ENCODE measurements around the gene GTPBP6. TPM values are rescaled to one million over a fixed set of nuclear protein-coding genes. Genes with fewer than 3 reads are reported as not detected.
"Not testable (repeated sequence)": the region's sequence is repeated elsewhere in the genome, so short reads cannot be mapped to it uniquely, and the experiment has no call there.

The GTPBP6 gene
- total RNA-seq, 4 donors from 2014 or later, result 30.6 to 60.2 (median 36.0) TPM

GRCh38 chrX:283115-283845, 35.3 kb downstream of the GTPBP6 start:
- DNase-seq, result peak; percentile 92
- in situ Hi-C loops (cut with MboI; ENCODE audit: low pct_ligation_motif_present in 1 of 4, low pct_unique_long_range_greater_than_20kb in 1 of 4, low sequenced_read_pairs in 3 of 4) (no loop called here), intact Hi-C loops (cut with DNase I; ENCODE audit: low total_unique reads) (no loop called here)
- no peak for TF ChIP-seq POLR2A (IDR thresholded peaks at IDR 0.05)
- TF ChIP-seq POLR2AphosphoS5 (IDR thresholded peaks at IDR 0.05), result no peak
- no peak for TF ChIP-seq CTCF (IDR thresholded peaks at IDR 0.05)
- no peak for TF ChIP-seq EP300 (IDR thresholded peaks at IDR 0.05; ENCODE audit: low read depth)
- H3K9me3 ChIP-seq, result no peaks in the 10 kb centered on the region
- no peaks in the 10 kb centered on the region for H3K27me3 ChIP-seq
- WGBS, 2 donors (ENCODE audit: low coverage in 1 of 2), result 1% methylated on average over 19 to 33 of the region's 45 CpGs
- peaks cover 0 to under 1% (median 0%) of the 10 kb centered on the region in 4 donors for H3K36me3 ChIP-seq
- peak overlapping the region; percentile 25 to 60 (median 44) for H3K4me3 ChIP-seq
- peak overlapping the region; percentile 70 to 81 (median 78) for H3K27ac ChIP-seq
- H3K4me1 ChIP-seq, result peaks cover 0 to 23% (median 5%) of the 10 kb centered on the region in 4 donors

- peaks cover 0 to 23% (median 5%) of the 10 kb centered on the region in 4 donors for H3K4me1 ChIP-seq
- DNase-seq; in situ Hi-C loops (cut with MboI; ENCODE audit: low pct_ligation_motif_present in 1 of 4, low pct_unique_long_range_greater_than_20kb in 1 of 4, low sequenced_read_pairs in 3 of 4); H3K36me3 ChIP-seq; H3K9me3 ChIP-seq; intact Hi-C loops (cut with DNase I; ENCODE audit: low total_unique reads); H3K27me3 ChIP-seq: not testable (repeated sequence)
- peak overlapping the region in 2 of 4 donors; percentile 18 to 41 for H3K4me3 ChIP-seq
- peak overlapping the region; percentile 58 to 65 (median 60) for H3K27ac ChIP-seq
- 55 to 81% methylated on average over 10 to 21 of the region's 21 CpGs for whole genome bisulfite sequencing, 2 donors (ENCODE audit: low coverage in 1 of 2)
Measured at GRCh38 chrX:282000-282681, 36.5 kb downstream of the GTPBP6 start.

GRCh38 chrX:281166-281999, 37.2 kb downstream of the GTPBP6 start, which contains the start of gene PLCXD1:
Gene PLCXD1, plus strand, starts transcription at chrX:281381. Its CDS starts 2,807 bp downstream, at chrX:284188.
- H3K4me3 ChIP-seq, result peak within 1 kb of the TSS in 2 of 4 donors; percentile 18 to 41
- no peaks in the 10 kb centered on the region for H3K9me3 ChIP-seq
- DNase-seq, result no peak
- no peaks in the 10 kb centered on the region for H3K36me3 ChIP-seq
- H3K27me3 ChIP-seq, result no peaks in the 10 kb centered on the region
- H3K4me1 ChIP-seq, result peaks cover 1 to 30% (median 9%) of the 10 kb centered on the region in 4 donors
- in situ Hi-C loops (cut with MboI; ENCODE audit: low pct_ligation_motif_present in 1 of 4, low pct_unique_long_range_greater_than_20kb in 1 of 4, low sequenced_read_pairs in 3 of 4), result no loop called here
- H3K27ac ChIP-seq, result peak within 1 kb of the TSS; percentile 58 to 65 (median 60)
- intact Hi-C loops (cut with DNase I; ENCODE audit: low total_unique reads), result no loop called here
- WGBS, 2 donors (ENCODE audit: low coverage in 1 of 2), result 33 to 42% methylated on average over 3 to 25 of the region's 25 CpGs
- no peak for TF ChIP-seq POLR2AphosphoS5 (IDR thresholded peaks at IDR 0.05)

GRCh38 chrX:280722-281121, 37.9 kb downstream of the GTPBP6 start:
- peak overlapping the region in 2 of 4 donors; percentile 58 to 59 for H3K27ac ChIP-seq
- H3K27me3 ChIP-seq; in situ Hi-C loops (cut with MboI; ENCODE audit: low pct_ligation_motif_present in 1 of 4, low pct_unique_long_range_greater_than_20kb in 1 of 4, low sequenced_read_pairs in 3 of 4); DNase-seq; intact Hi-C loops (cut with DNase I; ENCODE audit: low total_unique reads); H3K9me3 ChIP-seq; H3K36me3 ChIP-seq: not testable (repeated sequence)
- peak overlapping the region in 2 of 4 donors; percentile 18 to 41 for H3K4me3 ChIP-seq
- no CpG with 5 or more reads among the region's 24 CpGs for WGBS, 2 donors (ENCODE audit: low coverage in 1 of 2)
- H3K4me1 ChIP-seq, result peaks cover 7 to 36% (median 13%) of the 10 kb centered on the region in 4 donors

- WGBS, 2 donors (ENCODE audit: low coverage in 1 of 2), result 60 to 86% methylated on average over 2 to 25 of the region's 45 CpGs
- not testable (repeated sequence) for DNase-seq
Measured at GRCh38 chrX:279757-280604, 38.6 kb downstream of the GTPBP6 start.

More at GRCh38 chrX:279757-280604, 38.6 kb downstream of the GTPBP6 start:
- H3K27ac ChIP-seq; in situ Hi-C loops (cut with MboI; ENCODE audit: low pct_ligation_motif_present in 1 of 4, low pct_unique_long_range_greater_than_20kb in 1 of 4, low sequenced_read_pairs in 3 of 4); H3K27me3 ChIP-seq; H3K36me3 ChIP-seq; intact Hi-C loops (cut with DNase I; ENCODE audit: low total_unique reads); H3K4me3 ChIP-seq; H3K9me3 ChIP-seq: not testable (repeated sequence)
- H3K4me1 ChIP-seq, result peaks cover 11 to 43% (median 20%) of the 10 kb centered on the region in 4 donors

Data from transverse colon (tissue), 4 donors.